ENCODE data around the gene PDPN. TPM values are rescaled to one million over a fixed set of nuclear protein-coding genes. Genes with fewer than 3 reads are reported as not detected.

Gene PDPN
- total and polyA plus RNA-seq, 2 of the 8 experiments (the other 6 are each of a cell fraction or from before 2014, with no cell fraction given) = 44.7 to 169 TPM

GRCh38 chr1:13540866-13541265 lies 42.8 kb upstream of the PDPN start:
- H4K91ac ChIP-seq (replicated peaks; ENCODE audit: insufficient read length, low read length) = no peak overlapping the region

More at GRCh38 chr1:13540866-13541265, 42.8 kb upstream of the PDPN start:
- FAIRE-seq = no peak
- Histone ChIP-seq H3K27me3 (replicated peaks in 1 of 4; ENCODE audit: control insufficient read depth in 3 of 4, extremely low read depth in 1 of 4, insufficient read depth in 3 of 4, low read length in 3 of 4) (no peaks in the 10 kb centered on the region), H2AFZ (ENCODE audit: low read length) (no peak overlapping the region), H2AK5ac (ENCODE audit: low read depth, low read length) (no peak overlapping the region), H3K18ac (ENCODE audit: extremely low read depth, low read length) (no peak overlapping the region), H3K9me3 (ENCODE audit: insufficient read depth in 2 of 2, low read depth in 1 of 2, low read length in 1 of 2) (no peaks in the 10 kb centered on the region), H3K79me2 (ENCODE audit: control insufficient read depth in 1 of 2, insufficient read depth in 2 of 2, low read length in 2 of 2) (no peaks in the 10 kb centered on the region), H3K4me3 (ENCODE audit: extremely low read depth in 1 of 4, insufficient read depth in 2 of 4, low read depth in 3 of 4, low read length in 4 of 4) (no peak overlapping the region), H3K27ac (ENCODE audit: low read depth, low read length) (no peak overlapping the region), H3K4me1 (replicated peaks in 1 of 4; ENCODE audit: control insufficient read depth in 3 of 4, insufficient read depth in 4 of 4, low read length in 3 of 4) (no peaks in the 10 kb centered on the region), H3K9ac (replicated peaks in 1 of 4; ENCODE audit: extremely low read depth in 1 of 4, low read depth in 3 of 4, low read length in 3 of 4) (no peak overlapping the region), H4K5ac (ENCODE audit: insufficient read length, low read depth, low read length) (no peak overlapping the region), H2BK120ac (replicated peaks; ENCODE audit: low read depth, low read length) (no peak overlapping the region), H4K8ac (ENCODE audit: extremely low read depth, insufficient read depth, low read length) (no peak overlapping the region), H3K23me2 (ENCODE audit: low read depth, low read length) (no peaks in the 10 kb centered on the region), H3K14ac (ENCODE audit: insufficient read length) (no peak overlapping the region), H3K4me2 (ENCODE audit: insufficient read depth in 1 of 2, low read depth in 2 of 2, low read length in 2 of 2) (no peak overlapping the region), H2BK5ac (ENCODE audit: low read depth, low read length) (no peak overlapping the region), H3K36me3 (ENCODE audit: control insufficient read depth in 2 of 4, insufficient read depth in 4 of 4, low read length in 3 of 4) (no peaks in the 10 kb centered on the region), H3K23ac (ENCODE audit: insufficient read length) (no peak overlapping the region), H3K79me1 (ENCODE audit: low read depth, low read length) (no peaks in the 10 kb centered on the region), H3K56ac (replicated peaks; ENCODE audit: insufficient read length, low read depth, low read length) (no peak overlapping the region), H2BK12ac (ENCODE audit: low read depth, low read length) (no peak overlapping the region), H4K20me1 (replicated peaks in 1 of 2; ENCODE audit: control insufficient read depth in 1 of 2, insufficient read depth in 2 of 2, low read length in 2 of 2) (no peaks in the 10 kb centered on the region), H2BK15ac (ENCODE audit: low read length) (no peak overlapping the region), H3K4ac (replicated peaks; ENCODE audit: insufficient read length, low read depth, low read length) (no peak overlapping the region), H2BK20ac (ENCODE audit: low read length) (no peak overlapping the region)
- TF ChIP-seq MAFK (IDR thresholded peaks at IDR 0.05; ENCODE audit: low read depth, low read length) (no peak), SIRT6 (IDR thresholded peaks at IDR 0.05; ENCODE audit: low read length) (no peak), RFX5 (IDR thresholded peaks at IDR 0.05; ENCODE audit: borderline replicate concordance, low read depth, low read length) (no peak), SAP30 (IDR thresholded peaks at IDR 0.05; ENCODE audit: insufficient read depth, insufficient replicate concordance, low read length) (no peak), JUND (IDR thresholded peaks at IDR 0.05; ENCODE audit: low read length) (no peak), CHD1 (IDR thresholded peaks at IDR 0.05; ENCODE audit: low read depth, low read length) (no peak), TAF7 (optimal IDR thresholded peaks at IDR 0.05; ENCODE audit: borderline replicate concordance, low read depth, low read length) (no peak), POLR2AphosphoS5 (IDR thresholded peaks at IDR 0.05; ENCODE audit: low read depth, low read length) (no peak), GTF2F1 (IDR thresholded peaks at IDR 0.05; ENCODE audit: borderline replicate concordance, low read depth, low read length) (no peak), ZNF274 (IDR thresholded peaks at IDR 0.05; ENCODE audit: borderline replicate concordance, extremely low read depth, low read length) (no peak)
- DNase-seq (ENCODE audit: low read depth in 1 of 2, low spot score in 2 of 2) = no peak
- ChIA-PET POLR2A (ENCODE audit: partially characterized antibody) (no interaction called here), CTCF (ENCODE audit: partially characterized antibody) (interaction anchor here (1.2 to 4.2 kb wide), 6 partner anchors 9 to 58 kb away, joined by 3 to 16 read pairs (median 9); no protein-coding TSS in a partner anchor)
- WGBS, 2 experiments (ENCODE audit: extremely low coverage in 1 of 2, insufficient coverage in 1 of 2, insufficient read length in 1 of 2, insufficient replicate concordance in 2 of 2, low coverage in 1 of 2, low lambda C conversion rate in 2 of 2, missing lambda C conversion rate in 1 of 2) = 78% methylated on average over 8 of the region's 8 CpGs; no CpG with 5 or more reads in 1 of the 2 experiments
